Measurements from ENCODE around the gene ATP6V1B1.

- TF ChIP-seq POLR2A (IDR thresholded peaks at IDR 0.05) (no peak), CTCF (IDR thresholded peaks at IDR 0.05) (no peak)
These were observed 19.2 kb downstream of the ATP6V1B1 start for GRCh38 chr2:70954886-70955285.
